ENCODE measurements around the gene TRIM65. TPM values are rescaled to one million over a fixed set of nuclear protein-coding genes. Genes with fewer than 3 reads are reported as not detected.

The TRIM65 gene
- total and polyA plus RNA-seq, 2 of the 13 experiments (the other 11 are each of a cell fraction or from before 2014, with no cell fraction given): 10.3 to 22.4 TPM

- TF ChIP-seq, protein P1, sequence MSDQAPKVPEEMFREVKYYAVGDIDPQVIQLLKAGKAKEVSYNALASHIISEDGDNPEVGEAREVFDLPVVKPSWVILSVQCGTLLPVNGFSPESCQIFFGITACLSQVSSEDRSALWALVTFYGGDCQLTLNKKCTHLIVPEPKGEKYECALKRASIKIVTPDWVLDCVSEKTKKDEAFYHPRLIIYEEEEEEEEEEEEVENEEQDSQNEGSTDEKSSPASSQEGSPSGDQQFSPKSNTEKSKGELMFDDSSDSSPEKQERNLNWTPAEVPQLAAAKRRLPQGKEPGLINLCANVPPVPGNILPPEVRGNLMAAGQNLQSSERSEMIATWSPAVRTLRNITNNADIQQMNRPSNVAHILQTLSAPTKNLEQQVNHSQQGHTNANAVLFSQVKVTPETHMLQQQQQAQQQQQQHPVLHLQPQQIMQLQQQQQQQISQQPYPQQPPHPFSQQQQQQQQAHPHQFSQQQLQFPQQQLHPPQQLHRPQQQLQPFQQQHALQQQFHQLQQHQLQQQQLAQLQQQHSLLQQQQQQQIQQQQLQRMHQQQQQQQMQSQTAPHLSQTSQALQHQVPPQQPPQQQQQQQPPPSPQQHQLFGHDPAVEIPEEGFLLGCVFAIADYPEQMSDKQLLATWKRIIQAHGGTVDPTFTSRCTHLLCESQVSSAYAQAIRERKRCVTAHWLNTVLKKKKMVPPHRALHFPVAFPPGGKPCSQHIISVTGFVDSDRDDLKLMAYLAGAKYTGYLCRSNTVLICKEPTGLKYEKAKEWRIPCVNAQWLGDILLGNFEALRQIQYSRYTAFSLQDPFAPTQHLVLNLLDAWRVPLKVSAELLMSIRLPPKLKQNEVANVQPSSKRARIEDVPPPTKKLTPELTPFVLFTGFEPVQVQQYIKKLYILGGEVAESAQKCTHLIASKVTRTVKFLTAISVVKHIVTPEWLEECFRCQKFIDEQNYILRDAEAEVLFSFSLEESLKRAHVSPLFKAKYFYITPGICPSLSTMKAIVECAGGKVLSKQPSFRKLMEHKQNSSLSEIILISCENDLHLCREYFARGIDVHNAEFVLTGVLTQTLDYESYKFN (CRISPR knock-in tag; conservative IDR thresholded peaks at IDR 0.05): peak; percentile 51
- TF ChIP-seq SMARCC2 (IDR thresholded peaks at IDR 0.05) (no peak), HOXA7 (CRISPR knock-in tag; IDR thresholded peaks at IDR 0.05) (no peak), TEAD3 (CRISPR knock-in tag; optimal IDR thresholded peaks at IDR 0.05; ENCODE audit: borderline replicate concordance) (peak; percentile 53), ZNF570 (CRISPR knock-in tag; IDR thresholded peaks at IDR 0.05; ENCODE audit: borderline replicate concordance) (no peak), ARHGAP35 (CRISPR knock-in tag; IDR thresholded peaks at IDR 0.05; ENCODE audit: borderline replicate concordance) (peak; percentile 20; the same call in 1 of the 2 replicates), ZNF614 (CRISPR knock-in tag; IDR thresholded peaks at IDR 0.05; ENCODE audit: borderline replicate concordance) (peak; percentile 23; the same call in 1 of the 2 replicates), POLR2AphosphoS5 (IDR thresholded peaks at IDR 0.05; ENCODE audit: low read depth, low read length) (peak; percentile 63), FOXO1 (CRISPR knock-in tag; IDR thresholded peaks at IDR 0.05) (peak; percentile 33; the same call in 1 of the 2 replicates), ZNF724P (CRISPR knock-in tag; IDR thresholded peaks at IDR 0.05; ENCODE audit: borderline replicate concordance) (peak; percentile 88; the same call in 1 of the 2 replicates), HOXD1 (CRISPR knock-in tag; IDR thresholded peaks at IDR 0.05) (peak; percentile 67; the same call in 1 of the 2 replicates), BORCS8-MEF2B (CRISPR knock-in tag; IDR thresholded peaks at IDR 0.05) (peak; percentile 34; the same call in 1 of the 2 replicates), ZKSCAN5 (CRISPR knock-in tag; IDR thresholded peaks at IDR 0.05) (peak; percentile 94), ZMYM4 (CRISPR knock-in tag; IDR thresholded peaks at IDR 0.05) (peak; percentile 45; the same call in 1 of the 2 replicates), SRY (CRISPR knock-in tag; IDR thresholded peaks at IDR 0.05) (no peak; the same call in 1 of the 2 replicates), ZBTB33 (CRISPR knock-in tag; IDR thresholded peaks at IDR 0.05) (peak; percentile 88), PHF21A (CRISPR knock-in tag; IDR thresholded peaks at IDR 0.05) (peak; percentile 42; the same call in 1 of the 2 replicates), ZNF841 (CRISPR knock-in tag; IDR thresholded peaks at IDR 0.05; ENCODE audit: borderline replicate concordance) (no peak)
- TF ChIP-seq, protein P2, sequence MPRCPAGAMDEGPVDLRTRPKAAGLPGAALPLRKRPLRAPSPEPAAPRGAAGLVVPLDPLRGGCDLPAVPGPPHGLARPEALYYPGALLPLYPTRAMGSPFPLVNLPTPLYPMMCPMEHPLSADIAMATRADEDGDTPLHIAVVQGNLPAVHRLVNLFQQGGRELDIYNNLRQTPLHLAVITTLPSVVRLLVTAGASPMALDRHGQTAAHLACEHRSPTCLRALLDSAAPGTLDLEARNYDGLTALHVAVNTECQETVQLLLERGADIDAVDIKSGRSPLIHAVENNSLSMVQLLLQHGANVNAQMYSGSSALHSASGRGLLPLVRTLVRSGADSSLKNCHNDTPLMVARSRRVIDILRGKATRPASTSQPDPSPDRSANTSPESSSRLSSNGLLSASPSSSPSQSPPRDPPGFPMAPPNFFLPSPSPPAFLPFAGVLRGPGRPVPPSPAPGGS (CRISPR knock-in tag; IDR thresholded peaks at IDR 0.05): no peak; the same call in 1 of the 2 replicates
- TF ChIP-seq, protein P3, sequence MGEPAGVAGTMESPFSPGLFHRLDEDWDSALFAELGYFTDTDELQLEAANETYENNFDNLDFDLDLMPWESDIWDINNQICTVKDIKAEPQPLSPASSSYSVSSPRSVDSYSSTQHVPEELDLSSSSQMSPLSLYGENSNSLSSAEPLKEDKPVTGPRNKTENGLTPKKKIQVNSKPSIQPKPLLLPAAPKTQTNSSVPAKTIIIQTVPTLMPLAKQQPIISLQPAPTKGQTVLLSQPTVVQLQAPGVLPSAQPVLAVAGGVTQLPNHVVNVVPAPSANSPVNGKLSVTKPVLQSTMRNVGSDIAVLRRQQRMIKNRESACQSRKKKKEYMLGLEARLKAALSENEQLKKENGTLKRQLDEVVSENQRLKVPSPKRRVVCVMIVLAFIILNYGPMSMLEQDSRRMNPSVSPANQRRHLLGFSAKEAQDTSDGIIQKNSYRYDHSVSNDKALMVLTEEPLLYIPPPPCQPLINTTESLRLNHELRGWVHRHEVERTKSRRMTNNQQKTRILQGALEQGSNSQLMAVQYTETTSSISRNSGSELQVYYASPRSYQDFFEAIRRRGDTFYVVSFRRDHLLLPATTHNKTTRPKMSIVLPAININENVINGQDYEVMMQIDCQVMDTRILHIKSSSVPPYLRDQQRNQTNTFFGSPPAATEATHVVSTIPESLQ (CRISPR knock-in tag; conservative IDR thresholded peaks at IDR 0.05): 0 out of 2 replicates have a peak, but pooled peaks have one; percentile 62
Observed at GRCh38 chr17:75843577-75844529, 52.9 kb downstream of the TRIM65 start, which contains the start of gene UNC13D (continued).

Data from HepG2 (cell line).